Mesendoderm (in vitro differentiated cells): ENCODE results near the gene TBX6.
"Not testable (repeated sequence)": the region's sequence is repeated elsewhere in the genome, so short reads cannot be mapped to it uniquely, and the experiment has no call there.

Experiments used
- DNase-seq: peaks from one replicate; pipeline ENCODE4 v3.0.0; 2013
- H2AK5ac ChIP-seq: 2 replicates; pipeline ENCODE4 v1.6.1; 2013; ENCODE audit warnings: low read length, inconsistent platforms
- H2BK120ac ChIP-seq: 2 replicates; pipeline ENCODE4 v1.6.1; 2013; ENCODE audit warnings: low read depth, mild to moderate bottlenecking, low read length, moderate library complexity, mixed read lengths
- H2BK15ac ChIP-seq: replicated peaks from 2 replicates; pipeline ENCODE4 v1.6.1; 2013; ENCODE audit warnings: low read depth, mild to moderate bottlenecking, moderate library complexity
- H2BK5ac ChIP-seq: 2 replicates; pipeline ENCODE4 v1.6.1; 2013; ENCODE audit warnings: low read length, inconsistent platforms
- H3K18ac ChIP-seq: 2 replicates; pipeline ENCODE4 v1.6.1; 2013; ENCODE audit warnings: mild to moderate bottlenecking, low read length, mixed read lengths
- H3K23ac ChIP-seq: one replicate; pipeline ENCODE4 v1.6.1; 2013; ENCODE audit warnings: low read length
- H3K27ac ChIP-seq: 2 replicates; pipeline ENCODE4 v1.5.1; 2013; ENCODE audit warnings: low read depth, mild to moderate bottlenecking, inconsistent platforms, low read length, moderate library complexity
- H3K27me3 ChIP-seq: 2 replicates; pipeline ENCODE4 v1.6.1; 2013; ENCODE audit warnings: low read length, control low read depth, mild to moderate bottlenecking, inconsistent platforms; ENCODE audit not compliant: insufficient read depth, poor library complexity
- H3K36me3 ChIP-seq: 2 replicates; pipeline ENCODE4 v1.6.1; 2013; ENCODE audit warnings: low read length, inconsistent platforms; ENCODE audit not compliant: control insufficient read depth, insufficient read depth
- H3K4ac ChIP-seq: one replicate; pipeline ENCODE4 v1.6.1; 2013; ENCODE audit warnings: low read depth, mild to moderate bottlenecking, low read length, moderate library complexity
- H3K4me1 ChIP-seq: 2 replicates; pipeline ENCODE4 v1.6.1; 2013; ENCODE audit warnings: low read depth, low read length, inconsistent platforms; ENCODE audit not compliant: control insufficient read depth
- H3K4me2 ChIP-seq: 2 replicates; pipeline ENCODE4 v1.6.1; 2013; ENCODE audit warnings: low read length
- H3K4me3 ChIP-seq: 2 replicates; pipeline ENCODE4 v1.5.1; 2013; ENCODE audit warnings: mild to moderate bottlenecking, low read length
- H3K56ac ChIP-seq: one replicate; pipeline ENCODE4 v1.6.1; 2013; ENCODE audit warnings: low read length
- H3K79me1 ChIP-seq: 2 replicates; pipeline ENCODE4 v1.6.1; 2013; ENCODE audit warnings: low read length, inconsistent platforms
- H3K79me2 ChIP-seq: 2 replicates; pipeline ENCODE4 v1.6.1; 2013; ENCODE audit warnings: mild to moderate bottlenecking, low read length; ENCODE audit not compliant: control insufficient read depth, insufficient read depth
- H3K9ac ChIP-seq: 2 replicates; pipeline ENCODE4 v1.6.1; 2013; ENCODE audit warnings: low read length, inconsistent platforms
- H4K5ac ChIP-seq: one replicate; pipeline ENCODE4 v1.6.1; 2013; ENCODE audit warnings: low read length
- H4K8ac ChIP-seq: one replicate; pipeline ENCODE4 v1.6.1; 2013; ENCODE audit warnings: low read depth, mild to moderate bottlenecking, control low read depth, low read length, moderate library complexity
- WGBS: extraction: QIAGEN DNeasy Blood & Tissue Kit; methylation state at CpG from one replicate; pipeline ENCODE4 v1.1.7; 2013; ENCODE audit warnings: low lambda C conversion rate, missing lambda C conversion rate; ENCODE audit not compliant: insufficient coverage; ENCODE audit errors: extremely low coverage; 5-methylcytosine and 5-hydroxymethylcytosine counted together

The TBX6 gene

DNA sequence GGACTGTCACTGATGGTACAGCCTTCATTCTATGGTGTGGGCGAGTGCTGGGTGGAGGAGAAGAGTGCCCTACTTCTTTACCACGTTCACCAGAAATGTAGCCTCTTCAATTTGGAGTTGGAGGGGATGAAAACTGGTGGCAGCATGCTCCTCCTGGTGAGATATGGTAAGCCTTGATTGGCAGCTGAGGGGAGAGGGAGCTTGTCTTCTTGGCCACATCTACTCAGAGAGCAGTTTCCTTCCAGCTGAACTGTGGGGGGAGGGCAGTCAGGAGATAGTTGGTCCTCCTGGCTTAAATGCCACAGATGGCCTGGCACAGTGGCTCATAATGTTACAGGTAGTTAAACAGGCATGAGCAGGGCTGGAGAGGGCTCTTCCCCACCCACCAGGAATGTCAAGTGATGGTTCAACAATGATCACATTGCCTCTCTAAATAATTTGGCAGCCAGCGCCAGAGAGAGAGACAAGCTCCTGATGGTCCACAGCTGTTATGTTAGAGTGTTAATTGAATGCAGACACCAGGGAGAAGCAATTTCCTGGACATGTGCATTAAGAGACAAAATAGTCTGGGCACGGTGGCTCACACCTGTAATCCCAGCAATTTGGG lies 40.2 kb upstream of the TBX6 start:
- no peak overlapping the region for H3K56ac ChIP-seq
- no peak overlapping the region for H3K18ac ChIP-seq
- H3K27me3 ChIP-seq: no peaks in the 10 kb centered on the region
- H3K23ac ChIP-seq: no peak overlapping the region
- no peaks in the 10 kb centered on the region for H3K79me2 ChIP-seq
- no peak overlapping the region for H3K4ac ChIP-seq
- H3K4me1 ChIP-seq: no peaks in the 10 kb centered on the region
- DNase-seq: no peak
- no peak overlapping the region for H4K8ac ChIP-seq
- WGBS: no CpG with 5 or more reads among the region's 4 CpGs
- no peak overlapping the region for H2BK5ac ChIP-seq
- no peak overlapping the region for H4K5ac ChIP-seq
- H2BK120ac ChIP-seq: no peak overlapping the region
- H3K4me2 ChIP-seq: no peak overlapping the region
- H2BK15ac ChIP-seq: no peak overlapping the region
- H3K9ac ChIP-seq: no peak overlapping the region
- no peaks in the 10 kb centered on the region for H3K36me3 ChIP-seq
- H3K27ac ChIP-seq: no peak overlapping the region
- H3K4me3 ChIP-seq: no peak overlapping the region
- H2AK5ac ChIP-seq: no peak overlapping the region
- H3K79me1 ChIP-seq: no peaks in the 10 kb centered on the region

DNA sequence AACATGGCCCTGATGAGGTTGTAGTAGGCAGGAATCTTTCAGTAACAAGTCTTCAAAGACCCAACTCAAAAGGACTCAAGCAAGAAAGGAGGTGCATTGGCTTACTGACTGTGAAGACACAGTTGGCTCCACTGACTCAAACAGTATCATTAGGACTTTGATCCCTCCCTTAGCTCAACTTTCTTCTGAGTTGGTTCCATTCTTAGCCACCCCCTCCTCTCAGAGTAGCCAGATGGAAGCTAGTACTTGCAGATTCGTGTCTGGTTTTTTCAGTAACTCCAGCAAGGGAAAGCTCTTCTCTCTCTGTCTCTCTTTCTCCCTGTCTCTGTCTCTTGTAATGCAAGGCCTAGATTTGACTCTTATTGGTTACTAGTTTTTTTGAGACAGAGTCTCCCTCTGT lies 36.3 kb upstream of the TBX6 start:
- no peak overlapping the region for H3K27ac ChIP-seq
- no peak overlapping the region for H2BK15ac ChIP-seq
- no peak overlapping the region for H2BK5ac ChIP-seq
- H3K79me2 ChIP-seq: no peaks in the 10 kb centered on the region
- H3K56ac ChIP-seq: no peak overlapping the region
- no peaks in the 10 kb centered on the region for H3K79me1 ChIP-seq
- H3K36me3 ChIP-seq: no peaks in the 10 kb centered on the region
- H3K9ac ChIP-seq: no peak overlapping the region
- H3K23ac ChIP-seq: no peak overlapping the region
- no peak overlapping the region for H4K5ac ChIP-seq
- no peak overlapping the region for H4K8ac ChIP-seq
- DNase-seq: no peak
- no peak overlapping the region for H2AK5ac ChIP-seq
- H3K18ac ChIP-seq: no peak overlapping the region
- no peaks in the 10 kb centered on the region for H3K27me3 ChIP-seq
- no peaks in the 10 kb centered on the region for H3K4me1 ChIP-seq
- H3K4me2 ChIP-seq: no peak overlapping the region
- no peak overlapping the region for H3K4ac ChIP-seq
- WGBS: no CpG with 5 or more reads among the region's 1 CpG
- no peak overlapping the region for H2BK120ac ChIP-seq
- H3K4me3 ChIP-seq: no peak overlapping the region

DNA sequence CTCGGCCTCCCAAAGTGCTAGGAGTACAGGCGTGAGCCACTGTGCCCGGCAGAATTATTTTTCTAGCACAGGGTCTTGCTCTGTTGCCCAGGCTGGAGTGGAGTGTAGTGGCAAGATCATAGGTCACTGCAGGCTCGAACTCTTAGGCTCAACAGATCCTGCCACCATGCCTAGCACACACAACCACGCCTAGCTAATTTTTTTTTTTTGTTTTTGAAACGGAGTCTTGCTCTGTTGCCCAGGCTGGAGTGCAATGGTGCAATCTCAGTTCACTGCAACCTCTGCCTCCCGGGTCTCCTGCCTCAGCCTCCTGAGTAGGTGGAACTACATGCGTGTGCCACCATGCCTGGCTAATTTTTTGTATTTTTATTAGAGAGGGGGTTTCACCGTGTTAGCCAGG lies 34.0 kb upstream of the TBX6 start:
- not testable (repeated sequence) for H3K4me2 ChIP-seq, H2AK5ac ChIP-seq, H3K27me3 ChIP-seq, H2BK120ac ChIP-seq, H3K4me3 ChIP-seq, H3K79me2 ChIP-seq, H4K5ac ChIP-seq, H3K27ac ChIP-seq, H3K56ac ChIP-seq, H2BK15ac ChIP-seq, DNase-seq, H2BK5ac ChIP-seq, H3K4ac ChIP-seq, H3K79me1 ChIP-seq, H4K8ac ChIP-seq, H3K23ac ChIP-seq, H3K4me1 ChIP-seq, H3K9ac ChIP-seq, H3K18ac ChIP-seq, H3K36me3 ChIP-seq
- WGBS: no CpG with 5 or more reads among the region's 9 CpGs

DNA sequence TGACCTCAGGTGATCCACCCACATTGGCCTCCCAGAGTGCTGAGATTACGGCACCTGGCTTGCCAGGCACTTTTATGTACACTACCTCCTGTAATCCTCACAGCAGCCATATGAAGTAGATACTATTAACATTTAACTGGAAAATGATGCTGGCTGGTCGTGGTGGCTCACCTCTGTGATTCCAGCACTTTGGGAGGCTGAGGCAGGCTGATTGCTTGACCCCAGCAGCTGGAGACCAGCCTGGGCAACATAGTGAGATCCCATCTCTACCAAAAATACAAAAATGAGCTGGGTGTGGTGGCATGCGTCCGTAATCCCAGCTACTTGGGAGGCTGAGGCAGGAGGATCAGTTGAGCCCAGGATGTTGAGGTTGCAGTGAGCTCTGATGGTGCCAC lies 33.3 kb upstream of the TBX6 start:
- Histone ChIP-seq H3K9ac (no peak overlapping the region), H3K4ac (no peak overlapping the region), H3K27ac (no peak overlapping the region), H3K79me2 (no peaks in the 10 kb centered on the region), H2BK120ac (no peak overlapping the region), H3K27me3 (no peaks in the 10 kb centered on the region), H3K79me1 (no peaks in the 10 kb centered on the region), H3K56ac (no peak overlapping the region), H4K5ac (no peak overlapping the region), H3K4me1 (peaks cover 2% of the 10 kb centered on the region), H3K23ac (no peak overlapping the region), H2BK15ac (no peak overlapping the region), H2BK5ac (no peak overlapping the region), H3K18ac (no peak overlapping the region), H3K4me3 (no peak overlapping the region), H3K4me2 (no peak overlapping the region), H4K8ac (no peak overlapping the region), H3K36me3 (no peaks in the 10 kb centered on the region), H2AK5ac (no peak overlapping the region)
- no peak for DNase-seq
- no CpG with 5 or more reads among the region's 4 CpGs for WGBS

DNA sequence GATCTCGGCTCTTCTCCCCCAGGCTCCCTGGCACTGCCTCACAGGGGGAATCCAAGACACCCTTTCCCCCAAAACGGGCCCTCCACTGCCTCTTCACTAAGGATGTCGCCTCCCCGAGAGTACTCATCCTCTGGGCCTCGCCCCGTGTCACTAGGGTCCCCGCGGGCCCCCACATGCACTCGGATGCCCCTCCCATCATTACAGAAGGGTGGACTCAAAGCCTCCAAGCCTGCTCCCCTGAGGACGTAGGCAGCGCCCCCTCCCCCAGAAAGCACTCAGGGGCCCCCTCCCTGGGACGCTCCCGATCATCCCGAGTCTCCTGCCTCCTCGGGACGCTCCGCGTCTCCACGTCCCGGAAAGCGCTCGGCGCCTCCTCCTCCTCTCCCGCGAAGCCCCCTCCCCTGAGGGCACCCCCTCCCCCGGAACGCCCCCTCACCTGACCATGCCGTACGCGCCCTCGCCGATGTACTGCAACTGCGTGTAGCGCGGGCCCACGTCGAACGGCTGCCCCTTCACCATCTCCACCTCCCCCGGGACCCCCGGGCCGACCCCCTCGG lies 31.0 kb upstream of the TBX6 start:
- Histone ChIP-seq H2BK120ac (no peak overlapping the region), H2BK5ac (no peak overlapping the region), H3K56ac (peak overlapping the region; percentile 93), H4K5ac (no peak overlapping the region), H3K4me3 (peak overlapping the region; percentile 11), H3K4ac (peak overlapping the region; percentile 25), H3K79me2 (no peaks in the 10 kb centered on the region), H3K27me3 (no peaks in the 10 kb centered on the region), H3K23ac (no peak overlapping the region), H3K9ac (peak overlapping the region; percentile 83), H3K27ac (no peak overlapping the region), H2AK5ac (no peak overlapping the region), H3K4me2 (peak overlapping the region; percentile 56), H3K36me3 (peaks cover 2% of the 10 kb centered on the region), H3K18ac (peak overlapping the region; percentile 81), H2BK15ac (no peak overlapping the region), H4K8ac (peak overlapping the region; percentile 58), H3K4me1 (peaks cover 2% of the 10 kb centered on the region), H3K79me1 (no peaks in the 10 kb centered on the region)
- WGBS: no CpG with 5 or more reads among the region's 42 CpGs
- no peak for DNase-seq
